ENCODE data around the gene TBCD. TPM values are rescaled to one million over a fixed set of nuclear protein-coding genes. Genes with fewer than 3 reads are reported as not detected.

The TBCD gene
- total RNA-seq, 1 donor from 2014 or later, result 216 TPM

- intact Hi-C loops (cut with micrococcal nuclease), result no loop called here
Measured at GRCh38 chr17:82806645-82807044, 54.8 kb downstream of the TBCD start.

- intact Hi-C loops (cut with micrococcal nuclease), result no loop called here
Measured at GRCh38 chr17:82807101-82807500, 55.2 kb downstream of the TBCD start.

GRCh38 chr17:82807562-82807961 lies 55.7 kb downstream of the TBCD start:
- intact Hi-C loops (cut with micrococcal nuclease), result no loop called here

GRCh38 chr17:82808006-82808405 lies 56.1 kb downstream of the TBCD start:
- intact Hi-C loops (cut with micrococcal nuclease), result no loop called here

GRCh38 chr17:82808921-82809905 lies 57.3 kb downstream of the TBCD start:
- intact Hi-C loops (cut with micrococcal nuclease), result no loop called here

GRCh38 chr17:82810644-82811430 lies 59.0 kb downstream of the TBCD start:
- intact Hi-C loops (cut with micrococcal nuclease), result no loop called here

- intact Hi-C loops (cut with micrococcal nuclease), result no loop called here
Measured at GRCh38 chr17:82812058-82812457, 60.2 kb downstream of the TBCD start.

- intact Hi-C loops (cut with micrococcal nuclease), result no loop called here
Measured at GRCh38 chr17:82812601-82813000, 60.7 kb downstream of the TBCD start.

GRCh38 chr17:82813299-82814051 lies 61.6 kb downstream of the TBCD start:
- intact Hi-C loops (cut with micrococcal nuclease), result no loop called here

GRCh38 chr17:82814834-82815233 lies 63.0 kb downstream of the TBCD start:
- intact Hi-C loops (cut with micrococcal nuclease), result no loop called here

- intact Hi-C loops (cut with micrococcal nuclease), result no loop called here
Measured at GRCh38 chr17:82815354-82815753, 63.5 kb downstream of the TBCD start.

GRCh38 chr17:82815790-82816305 lies 64.0 kb downstream of the TBCD start:
- intact Hi-C loops (cut with micrococcal nuclease), result no loop called here

- intact Hi-C loops (cut with micrococcal nuclease), result no loop called here
Measured at GRCh38 chr17:82816358-82816757, 64.5 kb downstream of the TBCD start.

- intact Hi-C loops (cut with micrococcal nuclease), result no loop called here
Measured at GRCh38 chr17:82817947-82818346, 66.1 kb downstream of the TBCD start.

GRCh38 chr17:82820278-82821251 lies 68.7 kb downstream of the TBCD start:
- intact Hi-C loops (cut with micrococcal nuclease), result no loop called here

- intact Hi-C loops (cut with micrococcal nuclease), result no loop called here
Measured at GRCh38 chr17:82821554-82821953, 69.7 kb downstream of the TBCD start.

- intact Hi-C loops (cut with micrococcal nuclease), result no loop called here
Measured at GRCh38 chr17:82822281-82822680, 70.4 kb downstream of the TBCD start.

GRCh38 chr17:82823004-82823403 lies 71.1 kb downstream of the TBCD start:
- intact Hi-C loops (cut with micrococcal nuclease), result no loop called here

GRCh38 chr17:82825540-82826124 lies 73.8 kb downstream of the TBCD start:
- intact Hi-C loops (cut with micrococcal nuclease), result no loop called here

GRCh38 chr17:82826211-82826610 lies 74.3 kb downstream of the TBCD start:
- intact Hi-C loops (cut with micrococcal nuclease), result no loop called here
